Neuronal stem cell (in vitro differentiated cells): ENCODE measurements around the gene SLC25A53.

Experiments
- DNase-seq: peaks from one replicate; pipeline ENCODE4 v3.0.0-alpha.2; 2013; ENCODE audit warnings: low spot score
- H2AFZ ChIP-seq: one replicate; pipeline ENCODE4 v1.6.1; 2013; ENCODE audit warnings: mild to moderate bottlenecking, low read length, inconsistent platforms
- H2AK5ac ChIP-seq: 2 replicates; pipeline ENCODE4 v1.6.1; 2013; ENCODE audit warnings: low read depth, mild to moderate bottlenecking, inconsistent platforms, low read length, moderate library complexity, mixed read lengths
- H2BK120ac ChIP-seq: 2 replicates; pipeline ENCODE4 v1.6.1; 2013; ENCODE audit warnings: low read depth, mild to moderate bottlenecking, inconsistent platforms, low read length, moderate library complexity, mixed read lengths
- H2BK12ac ChIP-seq: one replicate; pipeline ENCODE4 v1.6.1; 2013; ENCODE audit warnings: low read length, inconsistent platforms
- H2BK15ac ChIP-seq: 2 replicates; pipeline ENCODE4 v1.6.1; 2013; ENCODE audit warnings: mild to moderate bottlenecking, low read length, inconsistent platforms, mixed read lengths
- H2BK5ac ChIP-seq: one replicate; pipeline ENCODE4 v1.6.1; 2013; ENCODE audit warnings: inconsistent platforms, mild to moderate bottlenecking, low read length, moderate library complexity
- H3K14ac ChIP-seq: one replicate; pipeline ENCODE4 v1.6.1; 2013; ENCODE audit warnings: low read length, inconsistent platforms
- H3K18ac ChIP-seq: 2 replicates; pipeline ENCODE4 v1.6.1; 2013; ENCODE audit warnings: low read length, inconsistent platforms
- H3K23ac ChIP-seq: 2 replicates; pipeline ENCODE4 v1.6.1; 2013; ENCODE audit warnings: low read depth, mild to moderate bottlenecking, mixed read lengths, low read length, inconsistent platforms; ENCODE audit not compliant: poor library complexity
- H3K27ac ChIP-seq: replicated peaks from 3 replicates; pipeline ENCODE4 v1.5.1; 2013; ENCODE audit warnings: low read length, inconsistent platforms
- H3K27me3 ChIP-seq, 3 experiments: 2 replicates each; pipeline ENCODE4 v1.6.1; 2013; ENCODE audit warnings: low read length in 3 of 3, mild to moderate bottlenecking in 2 of 3, inconsistent platforms in 1 of 3, low read depth in 1 of 3, mixed read lengths in 1 of 3, moderate library complexity in 1 of 3; ENCODE audit not compliant: control insufficient read depth in 3 of 3, insufficient read depth in 3 of 3
- H3K36me3 ChIP-seq, 2 donors: replicated peaks in 1 of 2; 2 replicates each; pipeline ENCODE4 v1.6.1; 2013; ENCODE audit warnings: low read length in 2 of 2; ENCODE audit not compliant: control insufficient read depth in 2 of 2, insufficient read depth in 2 of 2
- H3K4ac ChIP-seq: 2 replicates; pipeline ENCODE4 v1.6.1; 2013; ENCODE audit warnings: inconsistent platforms, mild to moderate bottlenecking, low read length, moderate library complexity
- H3K4me1 ChIP-seq, 2 donors: 1 replicate in 1 of 2; 2 replicates in 1 of 2; pipeline ENCODE4 v1.6.1; 2013; ENCODE audit warnings: low read length in 2 of 2, low read depth in 1 of 2; ENCODE audit not compliant: control insufficient read depth in 2 of 2, insufficient read depth in 1 of 2
- H3K4me2 ChIP-seq: one replicate; pipeline ENCODE4 v1.6.1; 2013; ENCODE audit warnings: mild to moderate bottlenecking, low read length, inconsistent platforms; ENCODE audit not compliant: insufficient read depth, poor library complexity, severe bottlenecking
- H3K4me3 ChIP-seq, 2 donors: 2 replicates each; pipeline ENCODE4 v1.5.1; 2013; ENCODE audit warnings: low read length in 2 of 2, mild to moderate bottlenecking in 2 of 2, inconsistent platforms in 1 of 2, moderate library complexity in 1 of 2
- H3K79me1 ChIP-seq: one replicate; pipeline ENCODE4 v1.6.1; 2013; ENCODE audit warnings: low read depth, mild to moderate bottlenecking, inconsistent platforms, low read length, moderate library complexity
- H3K9ac ChIP-seq: one replicate; pipeline ENCODE4 v1.6.1; 2013; ENCODE audit warnings: mild to moderate bottlenecking, low read depth, low read length, inconsistent platforms; ENCODE audit not compliant: poor library complexity
- H3K9me3 ChIP-seq, 2 donors: replicated peaks in 1 of 2; 2 replicates each; pipeline versions ENCODE3 to v1.6.1; 2013; ENCODE audit warnings: low read length in 2 of 2, mild to moderate bottlenecking in 2 of 2, inconsistent platforms in 1 of 2, low read depth in 1 of 2, mixed read lengths in 1 of 2, moderate library complexity in 1 of 2; ENCODE audit not compliant: control insufficient read depth in 2 of 2, insufficient read depth in 1 of 2
- H4K8ac ChIP-seq: one replicate; pipeline ENCODE4 v1.6.1; 2013; ENCODE audit warnings: low read depth, mild to moderate bottlenecking, inconsistent platforms, low read length, moderate library complexity
- H4K91ac ChIP-seq: one replicate; pipeline ENCODE4 v1.6.1; 2013; ENCODE audit warnings: low read length, low read depth, mild to moderate bottlenecking, inconsistent platforms; ENCODE audit not compliant: poor library complexity
- WGBS, 2 donors: extraction: QIAGEN DNeasy Blood & Tissue Kit; methylation state at CpG; one replicate each; pipeline ENCODE4 v1.1.7; 2013; ENCODE audit warnings: missing lambda C conversion rate in 2 of 2, mixed read lengths in 1 of 2; ENCODE audit not compliant: insufficient read length in 2 of 2, insufficient replicate concordance in 1 of 2; ENCODE audit errors: extremely low coverage in 2 of 2; 5-methylcytosine and 5-hydroxymethylcytosine counted together

SLC25A53 gene

DNA sequence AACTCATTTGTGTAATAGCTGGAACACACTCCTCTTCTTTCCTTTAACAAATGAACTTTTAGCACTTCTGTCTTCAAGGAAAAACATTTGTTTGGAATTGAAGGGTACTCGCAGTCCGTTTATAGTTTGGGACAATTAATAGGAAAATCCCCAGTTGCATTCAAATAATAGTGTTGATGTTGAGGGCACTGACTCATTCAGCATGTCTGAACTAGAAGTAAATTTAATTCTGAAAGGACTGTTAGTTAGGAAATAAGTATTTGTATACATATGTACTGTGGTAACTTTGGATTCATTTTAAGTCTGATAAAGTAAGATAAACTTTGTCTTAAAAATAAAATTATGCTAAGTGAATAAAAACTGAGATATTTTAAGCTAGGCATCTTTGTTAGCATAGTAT is 36.7 kb upstream of the SLC25A53 start:
- no CpG with 5 or more reads among the region's 2 CpGs for WGBS, 2 donors
- no peak overlapping the region for H3K23ac ChIP-seq
- H2AFZ ChIP-seq: no peak overlapping the region
- H4K8ac ChIP-seq: no peak overlapping the region
- H3K36me3 ChIP-seq: peaks cover 0 to 41% of the 10 kb centered on the region in 2 donors
- no peaks in the 10 kb centered on the region for H3K79me1 ChIP-seq
- H3K14ac ChIP-seq: no peak overlapping the region
- H2BK120ac ChIP-seq: no peak overlapping the region
- H3K4ac ChIP-seq: no peak overlapping the region
- H3K27ac ChIP-seq: no peak overlapping the region
- no peak overlapping the region for H2BK15ac ChIP-seq
- no peaks in the 10 kb centered on the region for H3K27me3 ChIP-seq
- no peak overlapping the region for H4K91ac ChIP-seq
- no peak for DNase-seq
- no peak overlapping the region for H2BK12ac ChIP-seq
- no peak overlapping the region for H2BK5ac ChIP-seq
- H3K9ac ChIP-seq: no peak overlapping the region
- H3K4me2 ChIP-seq: no peak overlapping the region
- no peaks in the 10 kb centered on the region for H3K4me1 ChIP-seq
- no peak overlapping the region for H3K4me3 ChIP-seq
- no peaks in the 10 kb centered on the region for H3K9me3 ChIP-seq
- H2AK5ac ChIP-seq: no peak overlapping the region
- no peak overlapping the region for H3K18ac ChIP-seq

DNA sequence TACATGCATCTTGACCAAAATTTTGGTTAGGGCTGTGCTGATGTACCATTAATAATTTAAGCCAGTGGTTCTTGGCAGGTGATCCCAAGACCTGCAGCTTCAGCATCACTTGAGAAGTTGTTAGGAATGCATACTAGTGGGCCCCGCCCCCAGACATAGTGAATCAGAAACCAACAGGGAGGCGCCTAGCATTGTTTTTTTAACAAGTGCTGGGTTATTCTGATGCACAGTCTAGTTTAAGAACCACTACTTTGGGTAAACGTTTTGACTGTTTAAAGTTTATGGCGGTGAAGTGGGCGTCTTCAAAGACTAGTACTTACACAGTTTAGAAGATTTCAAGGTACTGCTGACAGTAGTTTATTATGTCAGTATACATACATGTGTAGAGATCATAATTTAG is 33.0 kb upstream of the SLC25A53 start:
- Histone ChIP-seq H2BK120ac (no peak overlapping the region), H3K14ac (no peak overlapping the region), H3K4me1 (no peaks in the 10 kb centered on the region), H3K4me2 (no peak overlapping the region), H3K79me1 (no peaks in the 10 kb centered on the region), H3K18ac (no peak overlapping the region), H3K9me3 (no peaks in the 10 kb centered on the region), H2BK15ac (no peak overlapping the region), H3K36me3 (peaks cover 4 to 61% of the 10 kb centered on the region in 2 donors), H2AK5ac (no peak overlapping the region), H2AFZ (no peak overlapping the region), H3K9ac (no peak overlapping the region), H3K27me3 (no peaks in the 10 kb centered on the region), H4K91ac (no peak overlapping the region), H3K4me3 (no peak overlapping the region), H4K8ac (no peak overlapping the region), H2BK5ac (no peak overlapping the region), H3K27ac (no peak overlapping the region), H3K23ac (no peak overlapping the region), H3K4ac (no peak overlapping the region), H2BK12ac (no peak overlapping the region)
- no peak for DNase-seq
- no CpG with 5 or more reads among the region's 5 CpGs for WGBS, 2 donors

DNA sequence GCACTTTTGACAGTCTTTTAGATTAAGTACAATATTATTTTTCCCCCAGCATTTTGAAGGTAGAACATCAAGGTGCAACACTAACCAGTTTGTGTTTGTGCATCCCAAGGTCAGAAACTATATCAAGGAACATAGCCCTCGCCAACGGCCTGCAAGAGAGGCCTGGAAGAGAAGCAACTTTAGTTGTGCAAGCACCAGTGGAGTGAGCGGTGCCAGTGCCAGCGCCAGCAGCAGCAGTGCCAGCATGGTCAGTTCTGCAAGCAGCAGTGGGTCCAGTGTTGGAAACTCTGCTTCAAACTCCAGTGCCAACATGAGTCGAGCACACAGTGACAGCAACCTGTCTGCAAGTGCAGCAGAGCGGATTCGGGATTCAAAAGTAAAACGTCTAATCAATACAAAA is 31.1 kb upstream of the SLC25A53 start:
- WGBS, 2 donors: no CpG with 5 or more reads among the region's 8 CpGs
- Histone ChIP-seq H2AK5ac (no peak overlapping the region), H3K23ac (no peak overlapping the region), H3K14ac (no peak overlapping the region), H2BK120ac (no peak overlapping the region), H3K27ac (no peak overlapping the region), H4K8ac (no peak overlapping the region), H4K91ac (no peak overlapping the region), H3K79me1 (no peaks in the 10 kb centered on the region), H3K27me3 (no peaks in the 10 kb centered on the region), H2BK5ac (no peak overlapping the region), H3K4ac (no peak overlapping the region), H2BK15ac (no peak overlapping the region), H3K9ac (no peak overlapping the region), H3K4me3 (no peak overlapping the region), H3K9me3 (no peaks in the 10 kb centered on the region), H2AFZ (no peak overlapping the region), H3K36me3 (peaks cover 4 to 62% of the 10 kb centered on the region in 2 donors), H3K18ac (no peak overlapping the region), H3K4me1 (no peaks in the 10 kb centered on the region), H2BK12ac (no peak overlapping the region), H3K4me2 (no peak overlapping the region)
- DNase-seq: no peak

DNA sequence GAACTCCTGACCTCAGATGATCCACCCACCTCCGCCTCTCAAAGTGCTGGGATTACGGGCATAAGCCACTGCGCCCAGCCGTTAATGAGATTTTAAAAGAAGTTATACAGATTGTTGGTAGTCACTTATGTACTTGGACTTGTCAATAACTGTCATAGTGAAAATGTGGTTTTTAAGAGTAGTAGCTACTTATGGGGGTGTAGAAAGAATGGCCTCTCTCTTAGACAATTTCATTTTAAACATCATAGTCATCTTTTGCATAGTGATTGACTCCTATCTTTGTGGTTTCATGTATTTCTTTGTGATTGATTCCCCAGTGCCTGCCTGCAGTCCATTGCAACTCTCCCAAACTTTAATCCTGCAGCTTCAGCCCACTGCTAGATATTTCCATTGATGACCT is 26.9 kb upstream of the SLC25A53 start:
- DNase-seq: no peak
- Histone ChIP-seq H2BK15ac (no peak overlapping the region), H3K79me1 (no peaks in the 10 kb centered on the region), H3K14ac (no peak overlapping the region), H2AK5ac (no peak overlapping the region), H3K4me1 (no peaks in the 10 kb centered on the region), H4K8ac (no peak overlapping the region), H3K18ac (no peak overlapping the region), H3K27me3 (no peaks in the 10 kb centered on the region), H3K36me3 (peaks cover 4 to 37% of the 10 kb centered on the region in 2 donors), H3K4ac (no peak overlapping the region), H2BK5ac (no peak overlapping the region), H3K23ac (no peak overlapping the region), H3K9ac (no peak overlapping the region), H2BK12ac (no peak overlapping the region), H2BK120ac (no peak overlapping the region), H3K27ac (no peak overlapping the region), H4K91ac (no peak overlapping the region), H3K4me3 (no peak overlapping the region), H2AFZ (no peak overlapping the region), H3K9me3 (peaks cover 0 to 3% of the 10 kb centered on the region in 2 donors), H3K4me2 (no peak overlapping the region)
- no CpG with 5 or more reads among the region's 4 CpGs for WGBS, 2 donors
